IPS-18a (cell line): ENCODE measurements around the gene NUDT3.
A peak's percentile ranks its signal among the peaks of the same experiment; 100 is the strongest.

Experiments used
- H3K27ac ChIP-seq: one replicate; pipeline ENCODE4 v1.5.1; 2013; ENCODE audit warnings: low read length
- H3K27me3 ChIP-seq: one replicate; pipeline ENCODE4 v1.6.1; 2013; ENCODE audit warnings: mild to moderate bottlenecking, low read length; ENCODE audit not compliant: control insufficient read depth, insufficient read depth
- H3K36me3 ChIP-seq: one replicate; pipeline ENCODE4 v1.6.1; 2013; ENCODE audit warnings: low read depth, low read length; ENCODE audit not compliant: control insufficient read depth
- H3K4me1 ChIP-seq: one replicate; pipeline ENCODE4 v1.6.1; 2013; ENCODE audit warnings: low read depth, low read length; ENCODE audit not compliant: control insufficient read depth
- H3K4me3 ChIP-seq: one replicate; pipeline ENCODE4 v1.5.1; 2013; ENCODE audit warnings: low read length
- H3K9ac ChIP-seq: one replicate; pipeline ENCODE4 v1.6.1; 2013; ENCODE audit warnings: mild to moderate bottlenecking, low read length, moderate library complexity
- H3K9me3 ChIP-seq: one replicate; pipeline ENCODE4 v1.6.1; 2013; ENCODE audit warnings: low read depth, low read length; ENCODE audit not compliant: control insufficient read depth

Gene NUDT3

GRCh38 chr6:34392497-34393190 is at the start of gene NUDT3:
Gene NUDT3 (minus strand): TSS chr6:34392669. CDS start chr6:34392362, 307 bp downstream.
- Histone ChIP-seq H3K9ac (peak within 1 kb of the TSS; percentile 84), H3K27me3 (no peaks in the 10 kb centered on the region), H3K4me1 (peaks cover 8% of the 10 kb centered on the region), H3K36me3 (no peaks in the 10 kb centered on the region), H3K9me3 (peaks cover 4% of the 10 kb centered on the region), H3K27ac (peak within 1 kb of the TSS; percentile 39), H3K4me3 (peak within 1 kb of the TSS; percentile 75)

- Histone ChIP-seq H3K9me3 (no peaks in the 10 kb centered on the region), H3K36me3 (no peaks in the 10 kb centered on the region), H3K9ac (no peak overlapping the region), H3K27ac (no peak overlapping the region), H3K4me3 (no peak overlapping the region), H3K4me1 (no peaks in the 10 kb centered on the region), H3K27me3 (no peaks in the 10 kb centered on the region)
Measured at GRCh38 chr6:34441526-34441925, 49.1 kb upstream of the NUDT3 start.

DNA sequence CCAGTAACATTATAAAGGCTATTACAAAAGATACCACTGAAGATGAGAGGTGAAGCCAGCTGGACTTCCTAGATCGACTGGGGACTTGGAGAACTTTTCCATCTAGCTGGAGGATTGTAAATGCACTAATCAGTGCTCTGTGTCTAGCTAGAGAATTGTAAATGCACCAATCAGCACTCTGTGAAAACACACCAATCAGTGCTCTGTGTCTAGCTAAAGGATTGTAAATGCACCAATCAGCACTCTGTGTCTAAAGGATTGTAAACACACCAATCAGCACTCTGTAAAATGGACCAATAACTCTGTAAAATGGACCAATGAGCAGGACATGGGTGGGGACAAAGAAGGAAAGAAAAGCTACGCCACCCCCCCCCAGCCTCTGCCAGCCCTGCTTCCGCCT is 47.0 kb upstream of the NUDT3 start:
- Histone ChIP-seq H3K9ac (no peak overlapping the region), H3K4me3 (no peak overlapping the region), H3K27ac (no peak overlapping the region), H3K4me1 (no peaks in the 10 kb centered on the region), H3K27me3 (no peaks in the 10 kb centered on the region), H3K36me3 (no peaks in the 10 kb centered on the region), H3K9me3 (no peaks in the 10 kb centered on the region)

DNA sequence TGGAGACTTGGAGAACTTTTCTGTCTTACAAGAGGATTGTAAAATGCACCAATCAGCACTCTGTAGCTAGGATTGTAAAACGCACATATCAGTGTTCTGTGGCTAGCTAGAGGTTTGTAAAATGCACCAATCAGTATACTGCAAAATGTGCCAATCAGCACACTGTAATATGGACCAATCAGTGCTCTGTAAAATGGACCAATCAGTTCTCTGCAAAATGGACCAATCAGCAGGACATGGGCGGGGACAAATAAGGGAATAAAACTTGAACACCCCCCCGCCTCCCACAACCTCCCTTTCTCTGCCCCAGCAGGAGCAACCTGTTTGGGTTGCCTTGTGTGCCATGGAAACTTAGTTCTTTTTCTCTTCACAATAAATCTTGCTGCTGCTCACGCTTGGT is 46.2 kb upstream of the NUDT3 start:
- Histone ChIP-seq H3K4me3 (no peak overlapping the region), H3K4me1 (no peaks in the 10 kb centered on the region)

DNA sequence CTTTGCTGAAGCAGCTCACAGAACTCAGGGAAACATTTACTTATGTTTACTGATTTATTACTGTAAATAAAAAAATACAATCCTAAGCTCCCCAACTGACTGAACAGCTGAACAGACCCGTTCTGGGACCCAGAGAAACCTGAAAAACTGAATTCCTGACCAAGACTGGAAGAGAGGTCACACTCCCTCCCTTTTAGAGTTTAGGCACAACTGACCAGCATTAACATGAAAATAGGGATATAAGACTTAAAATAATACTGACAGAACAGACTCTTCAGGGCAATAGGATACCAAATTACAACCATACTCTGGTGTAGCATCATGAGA is 45.1 kb upstream of the NUDT3 start:
- no peak overlapping the region for H3K27ac ChIP-seq
- no peaks in the 10 kb centered on the region for H3K9me3 ChIP-seq
- H3K27me3 ChIP-seq, result no peaks in the 10 kb centered on the region
- no peak overlapping the region for H3K4me3 ChIP-seq
- no peaks in the 10 kb centered on the region for H3K4me1 ChIP-seq
- no peaks in the 10 kb centered on the region for H3K36me3 ChIP-seq
- H3K9ac ChIP-seq, result no peak overlapping the region

More for the DNA sequence above, 46.2 kb upstream of the NUDT3 start:
- Histone ChIP-seq H3K9me3 (no peaks in the 10 kb centered on the region), H3K9ac (no peak overlapping the region), H3K27ac (no peak overlapping the region), H3K36me3 (no peaks in the 10 kb centered on the region), H3K27me3 (no peaks in the 10 kb centered on the region)

DNA sequence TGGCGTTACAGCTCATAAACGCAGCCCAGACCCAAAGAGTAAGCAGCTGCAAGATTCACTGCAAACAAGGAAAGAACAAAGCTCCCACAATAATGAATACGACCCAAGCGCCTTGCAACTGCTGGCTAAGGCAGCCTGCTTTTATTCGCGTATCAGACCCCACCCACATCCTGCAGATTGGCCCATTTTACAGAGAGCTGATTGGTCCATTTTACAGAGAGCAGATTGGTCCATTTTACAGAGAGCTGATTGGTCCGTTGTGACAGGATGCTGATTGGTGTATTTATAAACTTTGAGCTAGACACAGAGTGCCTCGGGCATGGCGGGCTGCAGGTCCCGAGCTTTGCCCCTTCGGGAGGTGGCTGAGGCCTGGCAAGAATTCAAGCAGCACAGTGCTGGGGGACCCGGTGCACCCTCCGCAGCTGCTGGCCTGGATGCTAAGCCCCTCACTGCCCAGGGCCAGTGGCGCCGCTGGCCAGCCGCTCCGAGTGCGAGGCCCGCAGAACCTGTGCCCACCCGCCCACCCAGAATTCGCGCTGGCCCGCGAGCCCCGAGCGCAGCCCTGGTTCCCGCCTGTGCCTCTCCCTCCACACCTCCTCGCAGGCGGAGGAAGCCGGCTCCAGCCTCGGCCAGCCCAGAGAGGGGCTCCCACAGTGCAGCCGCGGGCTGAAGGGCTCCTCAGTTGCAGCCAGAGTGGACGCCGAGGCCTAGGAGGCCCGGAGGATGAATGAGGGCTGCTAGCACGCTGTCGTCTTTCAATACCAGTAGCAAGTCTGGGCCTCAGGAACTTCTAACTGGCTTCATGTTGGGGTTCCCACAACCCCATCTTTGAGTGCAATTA is 44.6 kb upstream of the NUDT3 start:
- Histone ChIP-seq H3K27ac (no peak overlapping the region), H3K9ac (no peak overlapping the region), H3K4me3 (no peak overlapping the region), H3K27me3 (no peaks in the 10 kb centered on the region), H3K4me1 (no peaks in the 10 kb centered on the region), H3K9me3 (no peaks in the 10 kb centered on the region), H3K36me3 (no peaks in the 10 kb centered on the region)

- H3K27ac ChIP-seq, result no peak overlapping the region
- no peak overlapping the region for H3K4me3 ChIP-seq
- no peaks in the 10 kb centered on the region for H3K36me3 ChIP-seq
- no peaks in the 10 kb centered on the region for H3K27me3 ChIP-seq
- no peaks in the 10 kb centered on the region for H3K4me1 ChIP-seq
- H3K9ac ChIP-seq, result no peak overlapping the region
- no peaks in the 10 kb centered on the region for H3K9me3 ChIP-seq
Measured at GRCh38 chr6:34435916-34436315, 43.4 kb upstream of the NUDT3 start.

DNA sequence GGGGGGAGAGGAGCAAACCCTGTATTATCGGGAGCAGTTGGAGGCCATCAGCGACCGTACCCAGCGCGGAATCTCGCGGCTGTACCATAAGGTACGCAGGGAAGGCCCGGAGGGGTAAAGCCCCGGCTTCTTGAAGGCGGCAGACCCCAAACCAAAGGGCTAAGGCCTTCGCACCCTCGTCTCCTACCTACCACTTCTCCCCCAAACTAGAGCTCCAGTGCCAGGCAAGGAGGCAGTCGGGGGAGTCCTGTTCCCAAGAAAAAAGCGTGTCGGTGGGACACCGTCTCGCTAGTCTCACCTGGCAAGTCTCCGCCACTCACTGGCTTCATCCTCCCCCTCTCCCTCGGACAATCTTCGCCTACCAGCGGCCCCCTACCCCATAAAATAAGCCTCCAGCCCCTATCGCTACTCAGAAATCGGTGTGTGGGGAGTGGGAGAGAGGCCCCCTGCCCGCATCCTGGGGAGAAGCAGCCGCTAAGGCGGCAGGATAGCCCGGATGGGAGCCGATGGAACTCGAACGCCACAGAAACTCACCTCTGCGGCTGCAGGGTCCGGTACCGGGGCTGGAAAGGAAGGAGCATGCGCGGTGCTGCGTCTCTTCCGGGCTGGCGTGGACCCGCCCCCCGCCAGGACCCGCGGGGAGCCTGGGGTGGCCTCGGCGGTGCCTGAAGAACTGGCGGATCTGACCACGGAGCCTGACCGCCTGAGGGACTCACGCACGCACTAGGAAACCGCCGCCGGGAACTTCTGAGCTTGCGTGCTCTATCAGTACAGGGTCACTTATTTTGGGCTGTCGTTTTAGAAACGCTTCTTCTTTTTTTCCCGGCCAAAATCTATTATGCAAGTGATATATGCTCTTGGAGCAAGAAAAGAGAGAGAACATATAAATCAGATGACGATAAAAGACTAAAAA is 33.3 kb upstream of the NUDT3 start, which contains the start of gene RPS10:
Gene RPS10, minus strand, starts transcription at position 572 of the 913 bp plus-strand sequence. CDS start 848 bp downstream, outside the sequence.
- Histone ChIP-seq H3K4me1 (peaks cover 10% of the 10 kb centered on the region), H3K27ac (peak within 1 kb of the TSS; percentile 71), H3K27me3 (no peaks in the 10 kb centered on the region), H3K4me3 (peak within 1 kb of the TSS; percentile 92), H3K9me3 (no peaks in the 10 kb centered on the region), H3K36me3 (peaks cover 45% of the 10 kb centered on the region), H3K9ac (peak within 1 kb of the TSS; percentile 94)

- no peaks in the 10 kb centered on the region for H3K27me3 ChIP-seq
- H3K36me3 ChIP-seq, result peaks cover 51% of the 10 kb centered on the region
- H3K9ac ChIP-seq, result peak overlapping the region; percentile 94
- no peaks in the 10 kb centered on the region for H3K9me3 ChIP-seq
- H3K4me3 ChIP-seq, result peak overlapping the region; percentile 92
- H3K4me1 ChIP-seq, result peaks cover 10% of the 10 kb centered on the region
- H3K27ac ChIP-seq, result peak overlapping the region; percentile 71
Measured at GRCh38 chr6:34425132-34425497, 32.6 kb upstream of the NUDT3 start.

DNA sequence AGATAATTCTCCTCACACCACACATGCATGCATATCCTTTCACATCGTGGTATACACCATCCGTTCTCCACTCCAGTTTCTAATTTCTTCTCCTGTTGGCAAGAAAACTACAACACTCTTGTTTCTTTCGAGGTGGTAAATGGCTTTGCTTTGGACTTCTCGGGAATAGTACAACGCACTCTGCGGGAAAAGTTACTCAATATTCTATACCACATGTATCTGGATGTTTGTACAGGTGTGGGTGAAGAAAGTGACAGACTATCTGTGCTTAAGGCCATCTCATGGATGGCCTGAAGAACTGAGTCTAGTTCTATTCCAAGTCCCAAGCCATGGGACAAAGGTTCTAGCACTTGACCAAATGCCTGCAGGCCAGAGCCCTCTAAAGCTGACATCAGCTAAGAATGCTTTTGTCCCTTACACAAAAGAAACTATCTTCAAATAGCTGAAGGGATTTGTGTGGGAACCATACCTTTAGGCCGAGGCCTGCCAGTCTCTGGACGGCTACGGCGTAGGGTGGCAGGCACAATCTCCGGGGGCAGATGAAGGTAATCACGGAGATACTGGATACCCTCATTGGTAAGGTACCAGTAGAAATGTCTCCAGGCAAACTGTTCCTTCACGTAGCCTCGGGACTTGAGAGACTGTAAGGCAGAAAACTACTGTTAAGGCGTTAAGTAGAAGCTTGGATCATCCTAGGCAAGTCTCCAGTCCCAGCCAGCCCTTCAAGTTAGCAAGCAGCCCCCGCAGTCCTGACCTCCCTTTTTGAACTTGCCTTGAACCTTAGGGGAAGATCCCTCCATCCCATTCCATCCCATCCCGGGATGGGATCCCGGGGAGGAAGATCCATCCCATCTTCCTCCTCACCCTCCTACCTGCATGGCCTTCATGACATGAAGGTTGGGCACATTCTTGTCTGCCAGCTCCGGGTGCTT is 32.0 kb upstream of the NUDT3 start:
- Histone ChIP-seq H3K36me3 (peaks cover 58% of the 10 kb centered on the region), H3K4me3 (peak overlapping the region; percentile 92), H3K27ac (peak overlapping the region; percentile 35), H3K9me3 (no peaks in the 10 kb centered on the region), H3K27me3 (no peaks in the 10 kb centered on the region), H3K4me1 (peaks cover 10% of the 10 kb centered on the region), H3K9ac (peak overlapping the region; percentile 94)
